Mesangial cell (primary cell): ENCODE data around the gene PSMD5. TPM values are rescaled to one million over a fixed set of nuclear protein-coding genes. Genes with fewer than 3 reads are reported as not detected.

Experiments
- total RNA-seq: library from RNA; depleted of rRNA; stranded (reverse); fragments of >200 nt; gene quantifications from 2 replicates; pipeline ENCODE4 v1.2.3, GENCODE V29; 2015

Gene PSMD5
- 26.6 and 34.1 TPM in 2 replicates for total RNA-seq

DNA sequence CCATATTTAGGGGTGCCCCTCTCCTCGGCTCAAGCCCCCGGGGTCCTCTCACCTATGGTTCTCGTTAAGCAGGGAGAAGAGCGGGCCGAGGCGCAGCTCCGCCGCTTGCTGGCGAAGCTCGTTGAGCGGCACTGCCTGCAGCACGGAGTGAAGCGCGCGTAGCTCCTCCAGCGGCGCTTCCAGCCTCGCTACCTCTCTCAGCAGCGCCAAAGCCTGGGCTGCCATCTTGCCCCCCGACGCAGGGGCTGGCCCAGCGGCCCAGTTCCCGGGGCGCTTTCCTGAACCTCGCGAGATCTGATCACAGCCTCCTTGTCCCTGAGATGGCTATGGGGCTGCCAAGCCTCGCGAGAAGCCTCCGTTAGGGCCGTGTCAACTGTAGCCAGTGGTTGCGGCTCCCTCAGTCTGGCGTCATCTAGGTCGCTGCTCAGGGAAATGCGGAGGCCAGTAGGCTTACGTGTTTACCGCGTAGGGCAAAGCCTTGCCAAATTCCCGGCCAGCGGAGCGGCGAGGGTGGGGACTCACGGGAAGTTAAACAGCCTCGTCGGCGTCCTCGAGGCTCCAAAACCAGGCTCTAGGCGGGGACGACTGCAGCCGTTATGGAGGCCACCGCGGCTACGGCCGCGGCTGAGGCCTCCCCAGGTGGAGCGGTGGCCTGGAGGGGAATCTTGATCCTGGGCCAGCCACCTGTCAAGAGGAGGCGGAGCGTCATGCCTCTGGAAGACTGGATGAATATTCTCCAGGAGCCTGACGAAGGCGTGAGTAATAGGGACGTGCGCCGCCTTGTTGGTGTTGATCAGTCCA is at the start of gene PSMD5:
TSS of gene PSMD5 (minus strand) at position 238 of the 801 bp plus-strand sequence. CDS start at position 225, 13 bp downstream.

DNA sequence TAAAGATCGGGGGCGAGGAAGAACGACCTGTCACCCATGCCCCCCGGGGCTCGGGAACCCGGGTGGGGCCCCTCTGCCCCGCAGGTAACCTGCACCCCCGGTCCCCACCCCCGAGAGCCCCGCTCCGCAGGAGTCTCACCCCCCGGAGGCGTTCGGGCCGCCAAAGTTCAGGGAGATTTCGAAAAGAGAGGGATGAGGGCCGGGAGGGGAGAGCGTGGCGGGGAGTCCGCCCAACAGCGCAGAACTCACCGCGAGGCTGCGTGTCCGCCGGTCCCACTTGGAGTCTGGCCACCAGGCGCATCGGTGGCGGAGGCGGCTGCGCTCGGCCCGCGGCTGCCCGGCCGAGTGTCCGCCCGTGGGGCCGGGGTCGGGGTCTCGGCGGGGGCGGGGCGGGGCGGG is 34.1 kb upstream of the PSMD5 start, which contains the start of gene PHF19:
TSS of gene PHF19 (minus strand) at position 347 of the 399 bp plus-strand sequence. CDS start 2,447 bp downstream, outside the sequence.

DNA sequence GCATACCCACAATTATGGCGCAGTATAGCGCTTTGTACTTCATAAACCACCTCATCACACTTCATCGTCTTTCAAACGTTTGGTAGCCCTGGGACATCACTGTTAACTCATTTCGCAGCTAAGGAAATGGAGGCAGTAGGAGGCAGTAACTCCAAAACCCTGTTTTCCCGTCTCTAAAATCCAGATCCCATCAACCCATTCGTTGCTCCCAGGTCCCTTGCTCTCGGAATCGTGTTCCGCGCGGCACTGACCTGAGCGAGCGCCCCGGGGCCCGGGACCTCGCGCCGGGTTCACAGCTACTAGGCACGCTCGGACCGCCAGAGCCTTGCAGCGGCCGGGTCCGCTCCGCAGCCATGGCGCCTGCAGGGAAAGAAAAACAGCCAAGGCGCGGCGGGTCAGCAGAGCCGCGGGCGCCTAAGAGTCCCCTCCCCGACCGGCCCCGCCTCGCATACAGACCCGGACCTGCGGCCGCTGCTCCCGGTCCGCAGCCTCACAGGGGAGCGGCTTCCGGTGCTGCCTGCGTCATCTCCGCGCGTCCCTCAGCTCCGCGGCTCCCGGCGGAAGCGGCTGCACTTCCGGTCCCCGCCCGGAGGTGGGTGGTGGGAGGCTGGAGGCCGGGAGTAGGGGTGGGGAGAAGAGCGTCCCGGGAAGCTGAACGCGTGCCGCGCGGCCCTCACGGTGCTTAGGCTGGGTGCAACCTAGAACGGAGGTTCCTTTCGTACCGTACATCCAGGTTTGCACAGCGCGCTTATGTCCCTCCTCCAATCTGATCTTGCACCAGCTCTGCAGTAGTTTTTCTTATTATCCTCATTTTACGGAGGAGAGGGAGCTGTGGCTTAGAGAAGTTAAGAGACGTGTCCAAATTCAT is 49.6 kb downstream of the PSMD5 start, which contains the start of gene FBXW2:
TSS of gene FBXW2 (minus strand) at position 519 of the 868 bp plus-strand sequence. CDS start 5,158 bp downstream, outside the sequence.

Other genes with a start within 250 kb of the PSMD5 start
- 7.2 and 10.8 TPM in 2 replicates for gene MEGF9, start 128.5 kb downstream of the PSMD5 start, total RNA-seq
- 26.9 and 31.9 TPM in 2 replicates for gene FBXW2, start 49.5 kb downstream of the PSMD5 start, total RNA-seq
- gene PHF19, start 34.3 kb upstream of the PSMD5 start, total RNA-seq = 22.1 and 121 TPM in 2 replicates
- gene TRAF1, start 83.9 kb upstream of the PSMD5 start, total RNA-seq = 2.4 and 2.6 TPM in 2 replicates
- gene C5, start 207.4 kb upstream of the PSMD5 start, total RNA-seq = 0.98 and 1.5 TPM in 2 replicates
- gene CNTRL, start 232.0 kb upstream of the PSMD5 start, total RNA-seq = 3.8 and 6.4 TPM in 2 replicates